Activated CD8-positive, alpha-beta memory T cell treated with anti-CD3 and anti-CD28 coated beads for 1 hour (primary cell): ENCODE measurements around the gene SYNGR2.
A peak's percentile ranks its signal among the peaks of the same experiment; 100 is the strongest.

Source experiments
- DNase-seq, 2 donors: peaks; one replicate each; pipeline ENCODE4 v3.0.0-alpha.2; 2020; ENCODE audit warnings: low read depth in 1 of 2; ENCODE audit errors: extremely low read depth in 1 of 2

SYNGR2 gene

GRCh38 chr17:78168242-78168902 is at the start of gene SYNGR2:
Gene SYNGR2, plus strand, starts transcription at chr17:78168581. Its CDS starts 36 bp downstream, at chr17:78168617.
- peak; percentile 44 to 82 for DNase-seq

- no peak for DNase-seq
Measured at GRCh38 chr17:78118801-78119241, 49.6 kb upstream of the SYNGR2 start.

GRCh38 chr17:78120537-78120936 is 47.8 kb upstream of the SYNGR2 start:
- DNase-seq, result no peak

- no peak for DNase-seq
Measured at GRCh38 chr17:78120971-78121800, 47.2 kb upstream of the SYNGR2 start.

- no peak for DNase-seq
Measured at GRCh38 chr17:78121801-78122215, 46.6 kb upstream of the SYNGR2 start.

GRCh38 chr17:78122216-78122930 is 46.0 kb upstream of the SYNGR2 start:
- DNase-seq, result no peak

GRCh38 chr17:78122931-78123249 is 45.5 kb upstream of the SYNGR2 start:
- DNase-seq, result no peak

- no peak for DNase-seq
Measured at GRCh38 chr17:78123258-78123929, 45.0 kb upstream of the SYNGR2 start.

GRCh38 chr17:78124081-78124835 is 44.1 kb upstream of the SYNGR2 start:
- no peak for DNase-seq

- no peak for DNase-seq
Measured at GRCh38 chr17:78124836-78125137, 43.6 kb upstream of the SYNGR2 start.

- DNase-seq, result no peak
Measured at GRCh38 chr17:78125138-78125913, 43.1 kb upstream of the SYNGR2 start.

GRCh38 chr17:78125976-78126894 is 42.1 kb upstream of the SYNGR2 start:
- no peak for DNase-seq

- DNase-seq, result no peak
Measured at GRCh38 chr17:78126895-78127238, 41.5 kb upstream of the SYNGR2 start.

GRCh38 chr17:78127239-78127887 is 41.0 kb upstream of the SYNGR2 start:
- DNase-seq, result no peak

GRCh38 chr17:78127888-78128550 is 40.4 kb upstream of the SYNGR2 start:
- DNase-seq, result no peak

GRCh38 chr17:78128551-78129350 is 39.6 kb upstream of the SYNGR2 start, which contains the start of gene TMC6:
Gene TMC6, minus strand, starts transcription at chr17:78128755. Its CDS starts 1,923 bp downstream, at chr17:78126832.
- DNase-seq, result peak in 1 of 2 donors; percentile 56
